Right lobe of liver (tissue), 4 donors: ENCODE data around the gene SERPING1.

Source experiments
- POLR2A ChIP-seq: fragments of 450-650 bp; IDR thresholded peaks from one replicate; pipeline ENCODE4 v1.6.1; 2017; ENCODE audit warnings: antibody characterized with exemption, mild to moderate bottlenecking
- TF ChIP-seq, protein P1 (sequence below), 4 donors: fragments of 200-600 bp in 3 of 4; fragments of 450-650 bp in 1 of 4; IDR thresholded peaks; one replicate each; pipeline versions ENCODE4 v1.5.1 to v1.8.0; 2016 to 2022; ENCODE audit warnings: antibody characterized with exemption in 4 of 4, mild to moderate bottlenecking in 2 of 4
- donor health status: DM: no; HTN: no; CAD: no.
- donor health status: DM: no; HTN: no; CAD: no.
- donor health status: DM: no; HTN: yes; CAD: no.

DNA sequence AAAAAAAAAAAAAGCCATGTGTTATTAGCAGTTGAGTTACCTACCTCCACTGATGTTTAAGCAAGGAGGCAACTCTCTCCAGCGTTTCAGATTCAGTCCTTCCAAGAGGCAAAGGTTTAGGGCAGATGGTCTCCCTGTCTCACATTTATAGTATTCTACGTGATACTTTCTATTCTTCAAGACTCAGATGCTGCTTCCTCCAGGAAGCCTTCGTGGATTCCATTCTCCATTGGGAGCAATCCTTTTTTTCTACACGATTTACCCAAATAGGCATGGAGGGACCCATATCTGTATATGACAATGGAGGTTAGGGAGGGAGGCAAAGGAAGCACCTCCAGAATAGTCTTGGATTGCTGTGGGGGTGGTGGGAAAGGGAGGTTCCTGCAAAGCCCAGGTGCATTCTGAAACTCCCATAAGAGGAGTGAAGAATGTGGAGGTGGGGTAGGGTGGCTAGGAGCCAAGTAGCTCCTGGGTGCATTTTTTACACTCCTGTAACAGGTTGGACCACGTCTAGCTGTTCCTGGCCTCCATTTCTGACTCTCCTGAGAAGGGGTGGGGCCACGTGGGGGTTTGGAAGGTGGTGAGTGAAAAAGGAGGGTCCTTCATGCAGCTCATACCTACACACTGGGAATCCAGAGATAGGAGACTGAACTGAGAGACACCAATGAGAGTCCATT lies 36.0 kb downstream of the SERPING1 start:
- TF ChIP-seq, protein P1, sequence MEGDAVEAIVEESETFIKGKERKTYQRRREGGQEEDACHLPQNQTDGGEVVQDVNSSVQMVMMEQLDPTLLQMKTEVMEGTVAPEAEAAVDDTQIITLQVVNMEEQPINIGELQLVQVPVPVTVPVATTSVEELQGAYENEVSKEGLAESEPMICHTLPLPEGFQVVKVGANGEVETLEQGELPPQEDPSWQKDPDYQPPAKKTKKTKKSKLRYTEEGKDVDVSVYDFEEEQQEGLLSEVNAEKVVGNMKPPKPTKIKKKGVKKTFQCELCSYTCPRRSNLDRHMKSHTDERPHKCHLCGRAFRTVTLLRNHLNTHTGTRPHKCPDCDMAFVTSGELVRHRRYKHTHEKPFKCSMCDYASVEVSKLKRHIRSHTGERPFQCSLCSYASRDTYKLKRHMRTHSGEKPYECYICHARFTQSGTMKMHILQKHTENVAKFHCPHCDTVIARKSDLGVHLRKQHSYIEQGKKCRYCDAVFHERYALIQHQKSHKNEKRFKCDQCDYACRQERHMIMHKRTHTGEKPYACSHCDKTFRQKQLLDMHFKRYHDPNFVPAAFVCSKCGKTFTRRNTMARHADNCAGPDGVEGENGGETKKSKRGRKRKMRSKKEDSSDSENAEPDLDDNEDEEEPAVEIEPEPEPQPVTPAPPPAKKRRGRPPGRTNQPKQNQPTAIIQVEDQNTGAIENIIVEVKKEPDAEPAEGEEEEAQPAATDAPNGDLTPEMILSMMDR (IDR thresholded peaks at IDR 0.05), result no peak
- TF ChIP-seq POLR2A, result no peak
